Large intestine (tissue), 3 donors: Measurements from ENCODE around the gene TPR. TPM values are rescaled to one million over a fixed set of nuclear protein-coding genes. Genes with fewer than 3 reads are reported as not detected.

Experiments
- DNase-seq, 2 donors: peaks; one replicate each; pipeline versions ENCODE4 v3.0.0 to v3.0.0-alpha.2; 2013
- H3K27ac ChIP-seq: one replicate; pipeline ENCODE4 v1.5.1; 2013; ENCODE audit warnings: low read length
- H3K27me3 ChIP-seq: 2 replicates; pipeline ENCODE4 v1.6.1; 2013; ENCODE audit warnings: low read length; ENCODE audit not compliant: control insufficient read depth, insufficient read depth
- H3K36me3 ChIP-seq: 2 replicates; pipeline ENCODE4 v1.6.1; 2013; ENCODE audit warnings: low read length; ENCODE audit not compliant: control insufficient read depth, insufficient read depth
- H3K4me1 ChIP-seq: one replicate; pipeline ENCODE4 v1.6.1; 2013; ENCODE audit warnings: low read length; ENCODE audit not compliant: control insufficient read depth, insufficient read depth
- H3K4me3 ChIP-seq: one replicate; pipeline ENCODE4 v1.5.1; 2013; ENCODE audit warnings: low read length
- H3K9me3 ChIP-seq: one replicate; pipeline ENCODE4 v1.6.1; 2013; ENCODE audit warnings: mild to moderate bottlenecking, low read depth, low read length, moderate library complexity; ENCODE audit not compliant: control insufficient read depth
- WGBS: methylation state at CpG from one replicate; pipeline ENCODE4 v1.1.5; 2013; ENCODE audit warnings: low lambda C conversion rate; ENCODE audit not compliant: insufficient coverage; 5-methylcytosine and 5-hydroxymethylcytosine counted together
- polyA plus RNA-seq: library from polyadenylated mRNA; unstranded; fragments of 120-200 nt; gene quantifications from one replicate; pipeline ENCODE4 v1.2.1, GENCODE V29; 2013

The TPR gene
- polyA plus RNA-seq, 1 donor: 61.0 TPM

GRCh38 chr1:186292875-186293274 is 82.2 kb downstream of the TPR start:
- no peak for DNase-seq
- Histone ChIP-seq H3K27ac (no peak overlapping the region), H3K27me3 (no peaks in the 10 kb centered on the region), H3K4me3 (no peak overlapping the region), H3K36me3 (no peaks in the 10 kb centered on the region), H3K9me3 (no peaks in the 10 kb centered on the region), H3K4me1 (no peaks in the 10 kb centered on the region)
- no CpG with 5 or more reads among the region's 1 CpG for WGBS

GRCh38 chr1:186291271-186291670 is 83.8 kb downstream of the TPR start:
- Histone ChIP-seq H3K36me3 (no peaks in the 10 kb centered on the region), H3K27ac (no peak overlapping the region), H3K4me1 (no peaks in the 10 kb centered on the region), H3K4me3 (no peak overlapping the region), H3K27me3 (peaks cover 2% of the 10 kb centered on the region), H3K9me3 (no peaks in the 10 kb centered on the region)
- DNase-seq: no peak
- 100% methylated on average over 1 of the region's 2 CpGs for WGBS

GRCh38 chr1:186289943-186290545 is 85.0 kb downstream of the TPR start:
- no peak overlapping the region for H3K4me3 ChIP-seq
- H3K36me3 ChIP-seq: no peaks in the 10 kb centered on the region
- DNase-seq: no peak
- peaks cover 2% of the 10 kb centered on the region for H3K27me3 ChIP-seq
- H3K9me3 ChIP-seq: no peaks in the 10 kb centered on the region
- H3K4me1 ChIP-seq: no peaks in the 10 kb centered on the region
- WGBS: 100% methylated on average over 1 of the region's 4 CpGs
- no peak overlapping the region for H3K27ac ChIP-seq

GRCh38 chr1:186286615-186287315 is 88.3 kb downstream of the TPR start:
- no peaks in the 10 kb centered on the region for H3K9me3 ChIP-seq
- H3K27ac ChIP-seq: no peak overlapping the region
- WGBS: 100% methylated on average over 1 of the region's 7 CpGs
- peaks cover 4% of the 10 kb centered on the region for H3K27me3 ChIP-seq
- no peaks in the 10 kb centered on the region for H3K4me1 ChIP-seq
- no peak for DNase-seq
- no peak overlapping the region for H3K4me3 ChIP-seq
- no peaks in the 10 kb centered on the region for H3K36me3 ChIP-seq

- no peaks in the 10 kb centered on the region for H3K9me3 ChIP-seq
- no peaks in the 10 kb centered on the region for H3K36me3 ChIP-seq
- H3K27ac ChIP-seq: no peak overlapping the region
- H3K4me3 ChIP-seq: no peak overlapping the region
- no peak for DNase-seq
- H3K4me1 ChIP-seq: no peaks in the 10 kb centered on the region
- peaks cover 4% of the 10 kb centered on the region for H3K27me3 ChIP-seq
- WGBS: no CpG with 5 or more reads among the region's 3 CpGs
Measured at GRCh38 chr1:186283374-186283773, 91.7 kb downstream of the TPR start.

- WGBS: 95% methylated on average over 4 of the region's 8 CpGs
- Histone ChIP-seq H3K36me3 (no peaks in the 10 kb centered on the region), H3K4me3 (no peak overlapping the region), H3K9me3 (no peaks in the 10 kb centered on the region), H3K27ac (no peak overlapping the region), H3K4me1 (no peaks in the 10 kb centered on the region), H3K27me3 (peaks cover 4% of the 10 kb centered on the region)
- DNase-seq: no peak
Measured at GRCh38 chr1:186282466-186282865, 92.6 kb downstream of the TPR start.

- H3K4me1 ChIP-seq: no peaks in the 10 kb centered on the region
- no peak for DNase-seq
- H3K4me3 ChIP-seq: no peak overlapping the region
- no peaks in the 10 kb centered on the region for H3K27me3 ChIP-seq
- 100% methylated on average over 1 of the region's 2 CpGs for WGBS
- H3K27ac ChIP-seq: no peak overlapping the region
- no peaks in the 10 kb centered on the region for H3K36me3 ChIP-seq
- no peaks in the 10 kb centered on the region for H3K9me3 ChIP-seq
Measured at GRCh38 chr1:186275822-186276221, 99.2 kb downstream of the TPR start.

- Histone ChIP-seq H3K27me3 (no peaks in the 10 kb centered on the region), H3K27ac (no peak overlapping the region), H3K4me1 (no peaks in the 10 kb centered on the region), H3K4me3 (no peak overlapping the region), H3K36me3 (no peaks in the 10 kb centered on the region), H3K9me3 (no peaks in the 10 kb centered on the region)
- DNase-seq: no peak
- no CpG with 5 or more reads among the region's 1 CpG for WGBS
Measured at GRCh38 chr1:186272486-186272885, 102.6 kb downstream of the TPR start.

GRCh38 chr1:186271032-186271431 is 104.0 kb downstream of the TPR start:
- Histone ChIP-seq H3K27me3 (no peaks in the 10 kb centered on the region), H3K36me3 (no peaks in the 10 kb centered on the region), H3K9me3 (no peaks in the 10 kb centered on the region), H3K4me1 (no peaks in the 10 kb centered on the region), H3K27ac (no peak overlapping the region), H3K4me3 (no peak overlapping the region)
- WGBS: no CpG with 5 or more reads among the region's 6 CpGs
- DNase-seq: no peak
